CD4-positive, alpha-beta T cell (primary cell): Measurements from ENCODE around the gene HK1. TPM values are rescaled to one million over a fixed set of nuclear protein-coding genes. Genes with fewer than 3 reads are reported as not detected.

Experiments used
- ATAC-seq: fragments of 200-7000 bp; cut with Tn5 transposase; one replicate; pipeline ENCODE4 v1.10.0; 2022; ENCODE audit warnings: mild to moderate bottlenecking; ENCODE audit not compliant: poor library complexity
- CTCF ChIA-PET: fragments of 350-600 bp; sonication (Branson Sonifier 250); formaldehyde crosslinking; loops from one replicate; lab custom pipeline; 2021; ENCODE audit warnings: antibody characterized with exemption, inconsistent platforms; lab: Charles Lee
- POLR2A ChIA-PET: fragments of 350-600 bp; sonication (Branson Sonifier 250); formaldehyde crosslinking; loops from one replicate; lab custom pipeline; 2021; ENCODE audit warnings: antibody characterized with exemption, inconsistent platforms; lab: Charles Lee
- DNase-seq, 14 experiments: peaks; one replicate each; pipeline ENCODE4 v3.0.0-alpha.2; 2013 to 2020; ENCODE audit warnings: mixed read lengths in 2 of 14
- H3K27ac ChIP-seq, 2 donors: one replicate each; pipeline versions ENCODE4 v1.5.1 to v1.7.0; 2013; ENCODE audit warnings: low read length in 2 of 2, low read depth in 1 of 2, mild to moderate bottlenecking in 1 of 2
- H3K27me3 ChIP-seq, 2 experiments: 1 replicate in 1 of 2; 2 replicates in 1 of 2; pipeline versions ENCODE4 v1.6.1 to v1.7.0; 2013; ENCODE audit warnings: low read length in 2 of 2, control low read depth in 1 of 2, mild to moderate bottlenecking in 1 of 2, moderate library complexity in 1 of 2; ENCODE audit not compliant: insufficient read depth in 2 of 2, control insufficient read depth in 1 of 2
- H3K36me3 ChIP-seq: one replicate; pipeline ENCODE4 v1.6.1; 2013; ENCODE audit warnings: low read length, control low read depth; ENCODE audit not compliant: insufficient read depth
- H3K4me1 ChIP-seq: one replicate; pipeline ENCODE4 v1.6.1; 2013; ENCODE audit warnings: low read length, control low read depth; ENCODE audit not compliant: insufficient read depth
- H3K4me3 ChIP-seq: one replicate; pipeline ENCODE4 v1.5.1; 2013; ENCODE audit warnings: mild to moderate bottlenecking, low read length, moderate library complexity
- H3K9me3 ChIP-seq, 2 experiments: 1 replicate in 1 of 2; 2 replicates in 1 of 2; pipeline versions ENCODE4 v1.6.1 to v1.7.0; 2013; ENCODE audit warnings: low read length in 2 of 2, mild to moderate bottlenecking in 2 of 2, control low read depth in 1 of 2, moderate library complexity in 1 of 2; ENCODE audit not compliant: control insufficient read depth in 1 of 2, insufficient read depth in 1 of 2
- H3K27ac Mint-ChIP-seq: one replicate; pipeline ENCODE4 v1.8.0; 2020; ENCODE audit warnings: mixed read lengths
- H3K27me3 Mint-ChIP-seq: one replicate; pipeline ENCODE4 v1.8.0; 2021; ENCODE audit warnings: mixed read lengths
- H3K36me3 Mint-ChIP-seq: one replicate; pipeline ENCODE4 v1.8.0; 2021; ENCODE audit warnings: low read depth, mixed read lengths
- H3K4me1 Mint-ChIP-seq: one replicate; pipeline ENCODE4 v1.8.0; 2021; ENCODE audit warnings: low read depth, mixed read lengths
- H3K4me3 Mint-ChIP-seq: one replicate; pipeline ENCODE4 v1.8.0; 2020; ENCODE audit warnings: mild to moderate bottlenecking, mixed read lengths
- H3K9me3 Mint-ChIP-seq: one replicate; pipeline ENCODE4 v1.8.0; 2020; ENCODE audit warnings: mixed read lengths
- CTCF ChIP-seq: fragments of 200-600 bp; IDR thresholded peaks from one replicate; pipeline ENCODE4 v1.8.0; 2022; ENCODE audit warnings: antibody characterized with exemption, mild to moderate bottlenecking
- intact Hi-C, 2 experiments: fragments of 100-400 bp; cut with DNase I in 1 of 2; cut with micrococcal nuclease in 1 of 2; formaldehyde crosslinking; loops; one replicate each; pipeline versions ENCODE4 v1.15.1 to v1.9.0; 2023 to 2025; cut with DNase I, micrococcal nuclease
- total RNA-seq, 174 experiments: library from RNA in 2 of 174; stranded (reverse) in 2 of 174; gene quantifications; one replicate each; pipeline ENCODE4 v1.2.3 and lab custom pipeline; 2021 to 2026

The HK1 gene
- total RNA-seq, 2 experiments from 2014 or later = 45.6 to 48.1 TPM

GRCh38 chr10:69240455-69240854 is 37.8 kb upstream of the HK1 start:
- no peaks in the 10 kb centered on the region for H3K9me3 Mint-ChIP-seq
- no peak for TF ChIP-seq CTCF
- Histone ChIP-seq H3K4me3 (no peak overlapping the region), H3K27ac (no peak overlapping the region), H3K4me1 (peaks cover 15% of the 10 kb centered on the region), H3K36me3 (peaks cover 18% of the 10 kb centered on the region), H3K27me3 (no peaks in the 10 kb centered on the region), H3K9me3 (no peaks in the 10 kb centered on the region)
- no peak overlapping the region for H3K27ac Mint-ChIP-seq
- H3K36me3 Mint-ChIP-seq = peaks cover 15% of the 10 kb centered on the region
- H3K27me3 Mint-ChIP-seq = no peaks in the 10 kb centered on the region
- intact Hi-C loops = loop anchor here in 1 of 2 experiments (5.0 kb wide), 1 partner anchor 62 kb away; no protein-coding TSS in a partner anchor
- ChIA-PET POLR2A (interaction anchor here (1.6 kb wide), 1 partner anchor 152 kb away, joined by 4 read pairs; no protein-coding TSS in a partner anchor), CTCF (no interaction called here)
- DNase-seq (no peak), ATAC-seq (no peak)
- no peak overlapping the region for H3K4me3 Mint-ChIP-seq
- H3K4me1 Mint-ChIP-seq = peaks cover 11% of the 10 kb centered on the region

DNA sequence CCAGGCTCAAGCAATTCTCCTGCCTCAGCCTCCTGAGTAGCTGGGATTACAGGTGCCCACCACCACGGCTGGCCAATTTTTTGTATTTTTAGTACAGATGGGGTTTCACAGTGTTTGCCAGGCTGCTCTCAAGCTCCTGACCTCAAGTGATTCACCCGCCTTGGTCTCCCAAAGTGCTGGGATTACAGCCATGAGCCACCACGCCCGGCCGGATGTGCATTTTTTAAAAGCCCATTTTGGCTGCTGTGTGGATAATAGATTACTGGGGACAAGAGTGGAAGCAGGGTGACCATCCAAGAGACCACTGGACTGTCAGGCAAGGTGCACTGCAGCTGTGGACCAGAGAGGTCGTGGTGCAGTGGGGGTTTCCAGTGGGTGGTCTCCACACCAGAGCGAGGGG is 36.7 kb upstream of the HK1 start:
- ATAC-seq = no peak
- no peaks in the 10 kb centered on the region for H3K9me3 ChIP-seq
- no peaks in the 10 kb centered on the region for H3K27me3 Mint-ChIP-seq
- H3K4me3 ChIP-seq = no peak overlapping the region
- no peak for TF ChIP-seq CTCF
- no peak overlapping the region for H3K27ac Mint-ChIP-seq
- H3K36me3 ChIP-seq = peaks cover 18% of the 10 kb centered on the region
- no peak overlapping the region for H3K27ac ChIP-seq
- intact Hi-C loops = loop anchor here in 1 of 2 experiments (5.0 kb wide), 1 partner anchor 61 kb away; no protein-coding TSS in a partner anchor
- ChIA-PET CTCF (no interaction called here), POLR2A (no interaction called here)
- H3K36me3 Mint-ChIP-seq = peaks cover 26% of the 10 kb centered on the region
- peaks cover 6% of the 10 kb centered on the region for H3K4me1 Mint-ChIP-seq
- peaks cover 15% of the 10 kb centered on the region for H3K4me1 ChIP-seq
- no peaks in the 10 kb centered on the region for H3K27me3 ChIP-seq
- no peak overlapping the region for H3K4me3 Mint-ChIP-seq
- no peaks in the 10 kb centered on the region for H3K9me3 Mint-ChIP-seq
- no peak for DNase-seq

DNA sequence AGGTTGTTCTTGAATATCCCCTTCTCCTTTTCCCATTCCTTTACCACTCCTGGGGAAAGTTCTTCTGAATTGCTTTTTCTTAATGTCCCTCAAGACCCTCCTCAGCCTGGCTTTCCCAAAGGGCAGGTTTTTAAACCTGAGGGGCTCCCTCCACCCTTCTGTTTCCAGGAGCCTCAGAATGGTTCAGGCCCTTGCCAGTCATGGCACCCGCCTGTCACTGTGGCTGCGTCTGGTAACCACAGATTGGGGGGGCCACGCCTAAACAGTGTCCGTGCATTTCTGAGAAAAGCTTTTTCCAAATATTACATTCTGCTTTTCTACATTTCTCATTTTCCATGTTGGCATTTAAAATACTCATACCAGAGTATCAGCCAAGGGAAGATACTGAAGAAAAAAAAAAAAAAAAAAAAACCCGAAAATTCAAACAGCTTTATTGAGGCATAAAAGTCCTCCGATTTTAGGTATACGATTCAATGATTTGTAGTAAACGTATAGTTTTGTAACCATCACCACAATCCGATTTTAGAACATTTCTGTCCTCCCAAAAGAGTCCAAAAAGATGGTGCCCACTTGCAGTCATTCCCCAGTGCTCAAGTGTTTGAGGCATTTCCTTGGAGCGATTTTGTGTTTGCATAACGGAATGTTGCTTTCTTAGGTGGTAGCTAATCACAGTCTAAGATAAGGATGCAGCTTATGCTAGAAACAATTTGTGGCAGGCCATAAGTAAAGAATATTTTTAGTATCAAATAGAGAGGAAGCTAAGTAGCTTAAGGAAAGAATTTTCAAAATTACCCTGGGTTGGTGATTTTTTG is 36.0 kb upstream of the HK1 start:
- intact Hi-C loops = loop anchor here in 1 of 2 experiments (5.0 kb wide), 1 partner anchor 60 kb away; no protein-coding TSS in a partner anchor
- no peak overlapping the region for H3K4me3 Mint-ChIP-seq
- ChIA-PET POLR2A (no interaction called here), CTCF (interaction anchor here (1.0 kb wide), 1 partner anchor 273 kb away, joined by 3 read pairs; no protein-coding TSS in a partner anchor)
- peaks cover 6% of the 10 kb centered on the region for H3K4me1 Mint-ChIP-seq
- Histone ChIP-seq H3K36me3 (peaks cover 21% of the 10 kb centered on the region), H3K4me1 (peaks cover 15% of the 10 kb centered on the region), H3K4me3 (no peak overlapping the region), H3K9me3 (no peaks in the 10 kb centered on the region), H3K27me3 (no peaks in the 10 kb centered on the region), H3K27ac (no peak overlapping the region)
- peaks cover 31% of the 10 kb centered on the region for H3K36me3 Mint-ChIP-seq
- no peak for ATAC-seq
- H3K9me3 Mint-ChIP-seq = no peaks in the 10 kb centered on the region
- no peak for TF ChIP-seq CTCF
- H3K27ac Mint-ChIP-seq = no peak overlapping the region
- no peaks in the 10 kb centered on the region for H3K27me3 Mint-ChIP-seq
- no peak for DNase-seq
